HS-27A (cell line): ENCODE measurements around the gene CWC27.
"Not testable (repeated sequence)": the region's sequence is repeated elsewhere in the genome, so short reads cannot be mapped to it uniquely, and the experiment has no call there.

Source experiments
- DNase-seq: peaks from one replicate; pipeline ENCODE4 v3.0.0-alpha.2; 2012; ENCODE audit warnings: low read depth, missing footprints

The CWC27 gene

GRCh38 chr5:64839936-64840335, 71.2 kb downstream of the CWC27 start:
- no peak for DNase-seq

GRCh38 chr5:64840958-64841357, 72.2 kb downstream of the CWC27 start:
- no peak for DNase-seq

GRCh38 chr5:64853777-64854176, 85.0 kb downstream of the CWC27 start:
- no peak for DNase-seq

GRCh38 chr5:64854855-64855254, 86.1 kb downstream of the CWC27 start:
- no peak for DNase-seq

GRCh38 chr5:64859881-64860280, 91.2 kb downstream of the CWC27 start:
- DNase-seq: no peak

- no peak for DNase-seq
These were observed 92.6 kb downstream of the CWC27 start for GRCh38 chr5:64861281-64861680.

- no peak for DNase-seq
These were observed 95.4 kb downstream of the CWC27 start for GRCh38 chr5:64864171-64864570.

- DNase-seq: no peak
These were observed 96.9 kb downstream of the CWC27 start for GRCh38 chr5:64865662-64866061.

GRCh38 chr5:64869419-64869818, 100.7 kb downstream of the CWC27 start:
- DNase-seq: peak; percentile 7

GRCh38 chr5:64872044-64872443, 103.3 kb downstream of the CWC27 start:
- no peak for DNase-seq

- DNase-seq: no peak
These were observed 104.7 kb downstream of the CWC27 start for GRCh38 chr5:64873441-64873840.

GRCh38 chr5:64874753-64875152, 106.0 kb downstream of the CWC27 start:
- DNase-seq: no peak

- no peak for DNase-seq
These were observed 107.5 kb downstream of the CWC27 start for GRCh38 chr5:64876203-64876602.

- no peak for DNase-seq
These were observed 112.1 kb downstream of the CWC27 start for GRCh38 chr5:64880821-64881220.

- no peak for DNase-seq
These were observed 115.2 kb downstream of the CWC27 start for GRCh38 chr5:64883912-64884311.

- DNase-seq: no peak
These were observed 115.8 kb downstream of the CWC27 start for GRCh38 chr5:64884541-64884940.

- no peak for DNase-seq
These were observed 119.2 kb downstream of the CWC27 start for GRCh38 chr5:64887910-64888309.

GRCh38 chr5:64895748-64896147, 127.0 kb downstream of the CWC27 start:
- DNase-seq: no peak

GRCh38 chr5:64899838-64900237, 131.1 kb downstream of the CWC27 start:
- no peak for DNase-seq

- no peak for DNase-seq
These were observed 131.9 kb downstream of the CWC27 start for GRCh38 chr5:64900618-64901017.

- DNase-seq: not testable (repeated sequence)
These were observed 138.7 kb downstream of the CWC27 start for GRCh38 chr5:64907399-64907798.

GRCh38 chr5:64914396-64914795, 145.7 kb downstream of the CWC27 start:
- DNase-seq: no peak

GRCh38 chr5:64918083-64918482, 149.4 kb downstream of the CWC27 start:
- no peak for DNase-seq

- DNase-seq: no peak
These were observed 152.7 kb downstream of the CWC27 start for GRCh38 chr5:64921386-64921785.

GRCh38 chr5:64923151-64923685, 154.5 kb downstream of the CWC27 start:
- no peak for DNase-seq
